HG03460 (cell line): Measurements from ENCODE around the gene HERC2.
"Not testable (repeated sequence)": the region's sequence is repeated elsewhere in the genome, so short reads cannot be mapped to it uniquely, and the experiment has no call there.

Experiments
- ATAC-seq: cut with Tn5 transposase; IDR thresholded peaks from one replicate; pipeline ENCODE4 v1.9.1; 2021; ENCODE audit not compliant: unreplicated experiment

Gene HERC2

DNA sequence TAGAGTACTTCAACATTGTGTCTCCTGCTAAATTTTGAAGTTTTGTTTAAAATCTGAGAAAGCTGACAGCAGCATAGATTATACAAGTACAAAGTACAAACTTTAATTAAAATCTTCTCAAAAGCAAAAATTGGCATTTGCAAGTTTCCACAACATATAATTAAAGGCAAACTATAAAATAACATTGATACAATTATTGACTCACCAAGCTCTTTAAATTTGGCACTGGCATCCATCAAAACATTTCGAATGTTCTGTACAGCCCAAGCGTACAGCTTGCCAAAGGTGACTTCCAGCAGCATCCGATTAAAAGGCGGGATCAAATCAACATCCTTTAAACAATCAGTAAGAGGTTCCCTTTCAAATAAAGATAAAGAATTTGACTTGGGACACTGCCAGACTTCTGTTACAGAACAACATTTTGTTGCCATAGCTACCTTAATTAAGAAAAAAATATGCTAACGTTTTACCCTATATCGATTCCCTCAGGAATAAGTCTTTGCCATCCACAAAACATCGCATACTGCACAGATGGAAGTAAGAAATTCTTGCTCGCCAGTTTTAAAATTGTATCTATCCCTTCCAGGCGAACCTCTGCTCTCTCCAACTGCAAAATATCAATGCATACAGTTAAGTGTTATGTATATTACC is 92.9 kb downstream of the HERC2 start:
- not testable (repeated sequence) for ATAC-seq

DNA sequence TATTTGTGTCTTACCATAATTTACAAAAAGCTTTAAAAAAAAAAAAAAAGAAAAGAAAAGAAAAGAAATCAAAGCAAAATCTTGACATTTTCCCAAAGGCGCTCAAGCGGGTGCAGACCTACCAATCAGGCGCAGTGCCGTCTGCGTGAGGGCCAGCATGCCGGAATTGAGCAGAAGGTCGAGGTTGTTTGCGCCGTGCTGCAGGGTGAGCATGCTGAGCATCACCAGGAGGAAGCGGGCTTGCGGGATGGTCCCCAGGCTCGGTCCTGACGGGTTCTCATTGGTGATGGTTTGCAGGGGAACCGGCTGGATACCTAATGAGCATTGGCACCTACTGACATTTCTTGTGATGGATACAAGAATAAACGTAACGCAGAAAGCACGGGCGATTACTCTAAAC is 93.9 kb downstream of the HERC2 start:
- no peak for ATAC-seq

DNA sequence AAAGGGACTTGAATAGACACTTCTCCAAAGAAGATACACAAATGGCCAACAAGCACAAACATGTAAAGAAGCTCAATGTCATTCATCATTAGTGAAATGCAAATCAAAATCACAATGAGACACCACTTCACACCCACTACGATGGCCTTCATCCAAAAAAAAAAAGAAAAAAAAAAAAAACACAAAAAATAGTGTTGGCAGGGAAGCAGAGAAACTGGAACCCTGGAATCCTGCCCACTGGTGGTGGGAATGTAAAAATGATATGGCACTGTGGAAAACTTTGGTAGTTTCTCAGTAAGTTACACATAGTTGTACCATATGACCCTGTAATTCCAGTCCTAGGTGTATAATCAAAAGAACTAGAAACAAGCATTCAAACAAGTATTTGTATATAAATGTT is 94.7 kb downstream of the HERC2 start:
- not testable (repeated sequence) for ATAC-seq

DNA sequence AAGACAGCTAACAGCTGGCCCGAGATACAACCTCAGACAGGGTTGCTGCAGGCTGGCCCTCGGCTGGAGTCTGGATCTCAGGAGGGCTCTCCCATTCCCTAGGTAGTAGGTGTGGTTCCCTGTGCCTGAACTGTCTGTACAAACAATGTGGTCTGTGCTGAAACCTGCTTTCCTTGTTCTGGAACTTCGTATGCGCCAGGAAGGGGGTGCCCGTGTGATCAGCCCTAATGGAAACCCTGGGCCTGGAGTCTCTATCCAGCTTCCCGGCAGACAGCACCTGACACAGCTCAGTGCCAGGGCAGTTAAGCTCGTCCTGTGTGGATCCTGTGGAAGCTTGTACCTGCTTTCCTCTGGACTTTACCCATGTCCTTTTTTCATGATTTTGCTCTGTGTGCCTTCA is 99.4 kb downstream of the HERC2 start:
- ATAC-seq = not testable (repeated sequence)

DNA sequence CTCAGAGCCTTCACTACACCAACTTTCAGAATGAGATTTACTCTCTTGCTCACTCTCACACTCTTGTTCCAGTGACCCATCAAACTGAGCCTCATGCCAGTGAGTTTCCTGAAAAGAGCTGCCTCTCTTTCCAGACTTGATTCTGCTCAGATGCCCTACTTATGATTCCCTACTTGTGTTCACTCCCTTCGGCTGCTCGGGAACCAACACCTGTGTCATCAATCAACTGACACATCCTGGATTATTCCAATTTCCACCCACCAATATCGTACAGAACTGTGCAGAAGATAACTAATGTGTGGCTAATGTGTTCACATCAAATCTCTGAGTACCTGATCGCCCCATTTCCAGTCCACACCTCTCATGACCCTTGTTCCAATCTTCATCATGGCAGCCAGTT is 100.3 kb downstream of the HERC2 start:
- not testable (repeated sequence) for ATAC-seq

DNA sequence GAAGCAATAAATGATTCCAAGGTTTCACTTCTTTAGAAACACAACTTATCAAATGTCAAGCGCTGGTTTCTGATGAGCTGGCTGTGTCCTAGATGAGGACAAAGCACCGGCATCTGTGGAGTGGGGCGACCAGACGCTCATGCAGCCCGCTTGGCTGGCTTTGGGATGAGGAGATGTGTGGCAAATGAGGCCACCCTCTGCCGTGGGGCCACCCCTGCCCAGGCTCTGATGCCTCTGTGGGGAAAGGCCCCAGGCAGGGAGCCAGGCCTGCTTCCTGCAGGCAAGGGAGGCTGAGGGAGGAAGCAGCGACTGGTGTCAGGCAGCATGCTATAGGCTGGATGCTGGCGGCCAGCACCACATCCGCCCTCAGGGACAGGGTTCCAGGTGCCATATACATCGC is 102.9 kb downstream of the HERC2 start:
- no peak for ATAC-seq

DNA sequence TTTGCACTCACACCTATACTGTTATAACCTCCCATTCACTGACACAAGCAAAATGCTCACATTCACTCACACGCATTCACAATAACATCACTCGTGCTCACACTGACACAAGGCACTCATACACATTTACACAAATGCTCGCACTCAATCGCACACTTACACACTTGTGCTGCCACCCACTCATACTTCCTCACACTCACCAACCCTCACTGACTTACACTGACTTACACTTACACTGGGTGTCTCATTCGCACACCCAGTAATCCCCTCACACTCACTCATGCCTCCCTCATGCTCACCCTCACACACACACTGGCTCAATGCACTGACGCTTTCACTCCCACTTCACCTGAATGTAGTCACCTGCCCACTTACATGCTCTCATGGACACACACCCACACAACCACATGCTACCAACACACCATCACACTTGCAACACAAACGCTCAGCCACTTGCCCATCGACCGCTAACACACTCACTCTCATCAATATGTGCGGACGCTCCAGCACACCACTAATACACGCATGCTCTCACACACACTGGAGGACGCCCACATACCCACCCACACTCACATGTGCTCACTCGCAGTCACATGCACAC is 104.9 kb downstream of the HERC2 start:
- not testable (repeated sequence) for ATAC-seq

DNA sequence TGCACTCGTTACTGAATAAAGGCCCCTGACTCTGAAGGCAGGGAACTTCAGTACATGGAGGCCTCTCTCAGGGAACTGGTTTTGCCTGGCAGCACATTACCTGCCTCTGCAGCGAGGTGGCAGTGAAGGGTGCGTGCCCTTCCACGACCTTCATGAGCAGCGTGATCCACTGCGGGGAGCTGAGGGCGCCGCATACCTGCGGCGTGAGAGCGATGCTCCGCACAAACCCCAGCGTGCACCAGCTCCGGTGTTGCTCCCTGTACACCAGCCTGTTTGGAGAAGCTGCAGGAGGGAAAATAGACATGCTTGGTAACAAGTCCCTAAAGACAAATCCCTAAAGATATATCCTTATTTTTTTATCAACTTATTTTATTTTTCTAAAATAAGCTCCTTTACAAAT is 106.5 kb downstream of the HERC2 start:
- ATAC-seq = not testable (repeated sequence)

DNA sequence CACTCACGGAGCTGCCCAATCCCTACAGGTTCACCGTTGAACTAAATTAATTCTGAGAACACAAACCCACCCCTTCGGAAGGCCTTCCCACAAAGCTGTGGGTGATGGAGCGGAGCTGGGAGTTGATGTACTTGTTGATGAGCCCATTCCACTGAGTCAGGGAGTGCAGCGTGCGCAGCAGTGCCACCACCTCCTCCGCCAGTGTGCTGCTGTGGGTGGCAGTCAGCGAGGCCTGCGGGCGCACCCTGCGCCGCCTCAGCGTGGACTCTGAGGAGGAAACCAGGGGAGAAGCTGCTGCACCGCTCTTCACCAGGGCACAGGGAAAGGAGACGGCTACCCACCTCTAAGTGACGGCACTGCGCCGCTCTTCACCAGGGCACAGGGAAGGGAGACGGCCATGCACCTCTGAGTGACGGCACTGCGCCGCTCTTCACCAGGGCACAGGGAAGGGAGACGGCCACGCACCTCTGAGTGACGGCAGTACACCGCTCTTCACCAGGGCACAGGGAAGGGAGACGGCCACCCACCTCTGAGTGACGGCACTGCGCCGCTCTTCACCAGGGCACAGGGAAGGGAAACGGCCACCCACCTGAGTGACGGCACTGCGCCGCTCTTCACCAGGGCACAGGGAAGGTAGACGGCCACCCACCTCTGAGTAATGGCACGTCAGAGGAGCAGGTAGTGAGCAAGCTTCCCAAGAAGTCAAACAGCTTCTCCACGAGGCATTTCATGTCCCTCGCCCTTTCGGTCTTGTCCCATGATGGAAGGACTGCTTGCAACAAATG is 107.8 kb downstream of the HERC2 start:
- ATAC-seq = not testable (repeated sequence)

DNA sequence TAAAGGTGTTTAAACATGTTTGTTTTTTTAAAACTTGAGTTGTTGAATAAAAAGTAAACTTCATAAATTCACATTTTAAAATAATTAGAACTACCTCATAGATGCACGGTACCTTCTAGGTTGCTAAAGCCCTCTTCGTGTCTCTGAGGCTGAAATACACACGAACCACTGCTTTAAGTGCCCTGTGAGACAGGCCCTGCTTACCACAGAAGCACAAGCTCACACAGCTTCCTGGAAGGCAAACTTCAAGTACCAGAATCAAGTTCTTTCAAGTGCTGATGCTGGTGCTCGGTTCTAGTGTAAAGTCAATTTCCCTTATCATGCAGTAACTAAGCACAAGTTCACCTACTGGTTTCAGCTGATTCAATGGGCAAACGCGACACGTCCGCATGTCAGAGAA is 108.6 kb downstream of the HERC2 start:
- not testable (repeated sequence) for ATAC-seq

DNA sequence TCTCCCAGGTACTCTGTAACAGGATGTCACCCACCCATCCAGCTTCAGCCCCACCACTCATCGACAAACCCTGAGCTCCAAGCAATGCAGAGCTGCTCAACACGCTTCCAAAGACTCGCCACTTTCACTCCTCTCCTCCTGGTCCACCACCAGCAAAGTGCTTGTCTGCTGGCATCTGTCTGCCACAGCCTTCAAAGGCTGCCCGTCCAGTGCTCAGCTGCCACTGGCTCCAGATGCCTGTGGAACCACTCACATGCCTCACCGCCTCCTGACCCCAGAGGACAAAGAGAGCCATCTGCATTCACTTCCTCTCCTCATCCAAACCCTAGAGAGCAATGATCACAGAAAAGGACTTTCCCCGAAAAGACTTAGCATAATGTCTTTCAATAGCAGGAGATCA is 113.4 kb downstream of the HERC2 start:
- ATAC-seq = no peak

DNA sequence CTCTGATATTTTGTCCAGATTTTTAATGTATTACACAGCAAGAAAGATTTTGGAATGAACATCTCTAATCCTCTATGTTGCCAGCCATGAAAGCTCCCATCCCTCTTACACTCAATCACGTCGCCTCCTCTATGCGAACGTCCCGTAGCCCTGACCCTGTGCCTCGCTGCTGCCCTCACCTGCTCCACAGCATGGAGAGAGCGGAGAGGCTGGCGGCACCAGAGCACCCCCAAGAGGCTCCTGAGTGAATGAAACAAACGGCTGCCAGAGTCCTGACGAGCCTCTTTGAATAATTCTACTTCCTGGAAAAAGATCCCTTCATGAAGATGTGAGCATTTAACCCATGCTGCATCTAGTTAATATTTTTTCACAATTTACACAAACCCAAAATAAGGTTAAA is 116.3 kb downstream of the HERC2 start:
- not testable (repeated sequence) for ATAC-seq

DNA sequence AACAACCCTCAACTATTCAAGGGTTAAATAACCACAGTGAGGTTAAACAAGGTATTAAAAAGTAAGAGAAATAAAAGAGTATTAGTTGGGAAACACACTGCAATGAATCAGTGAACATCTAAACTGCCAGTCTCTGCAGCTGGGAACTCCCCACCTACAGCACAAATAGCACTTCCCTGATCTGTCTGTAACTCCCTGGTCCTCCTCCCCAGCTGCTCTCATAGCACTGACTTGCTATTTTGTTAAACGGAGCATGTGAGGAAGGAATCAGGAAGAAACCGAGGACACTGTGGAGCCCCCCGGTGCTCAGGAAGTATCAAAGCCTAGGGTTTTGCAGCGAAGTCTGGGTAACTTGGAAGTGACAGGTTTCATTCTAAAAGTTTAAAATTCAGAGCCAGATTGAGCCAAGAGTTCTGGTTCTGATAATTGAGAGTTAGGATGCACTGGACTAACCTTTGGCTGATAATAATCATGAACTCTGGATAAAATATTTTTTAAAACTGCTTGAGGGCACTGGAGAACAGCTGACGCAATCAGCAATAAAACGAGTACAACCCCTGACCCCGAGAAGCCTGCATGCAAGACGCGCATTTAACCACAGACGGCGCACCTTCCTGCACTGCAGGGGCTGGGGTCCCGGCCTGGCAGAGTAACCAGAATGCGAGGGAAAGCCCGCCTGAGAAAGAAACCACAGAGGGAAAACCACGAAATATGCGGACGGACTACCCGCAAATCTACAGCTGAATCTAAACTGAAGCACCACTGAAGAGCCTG is 118.7 kb downstream of the HERC2 start:
- not testable (repeated sequence) for ATAC-seq

DNA sequence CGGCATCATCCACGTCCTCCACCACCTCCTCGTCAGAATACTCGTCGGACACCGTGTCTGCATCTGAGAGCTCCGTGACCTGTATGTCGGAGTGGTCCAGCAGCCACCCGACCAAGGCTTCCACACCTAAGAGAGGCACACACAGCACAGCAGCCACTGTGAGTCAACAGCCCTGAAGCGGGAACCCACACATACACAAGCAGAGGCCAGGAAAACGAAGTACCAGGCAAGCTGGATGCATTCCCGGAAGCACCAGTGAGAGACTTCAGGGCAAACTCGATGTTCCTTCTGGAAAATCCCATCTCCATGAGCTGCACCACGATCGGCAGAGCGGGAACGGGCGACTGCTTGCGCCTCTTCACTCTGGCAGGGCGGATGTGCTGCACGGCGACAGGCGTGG is 119.9 kb downstream of the HERC2 start:
- not testable (repeated sequence) for ATAC-seq

DNA sequence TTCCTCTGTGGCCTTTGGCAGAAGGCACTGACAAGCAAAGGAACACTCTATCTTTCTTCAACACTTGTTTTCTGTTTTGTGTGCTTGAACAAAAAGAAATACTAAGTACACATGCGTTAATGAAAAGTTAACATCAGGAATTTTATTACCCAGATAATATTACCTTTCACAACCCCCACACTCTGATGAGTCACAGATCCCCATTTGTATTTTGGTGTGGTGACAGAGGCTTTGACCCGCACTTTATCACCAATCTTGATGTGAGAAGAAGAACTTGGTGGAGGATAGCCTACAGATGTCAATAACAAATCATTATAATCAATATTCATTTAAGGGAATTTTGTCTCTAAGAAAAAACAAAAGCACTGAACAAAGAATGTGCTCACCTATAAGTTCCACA is 123.8 kb downstream of the HERC2 start:
- not testable (repeated sequence) for ATAC-seq

DNA sequence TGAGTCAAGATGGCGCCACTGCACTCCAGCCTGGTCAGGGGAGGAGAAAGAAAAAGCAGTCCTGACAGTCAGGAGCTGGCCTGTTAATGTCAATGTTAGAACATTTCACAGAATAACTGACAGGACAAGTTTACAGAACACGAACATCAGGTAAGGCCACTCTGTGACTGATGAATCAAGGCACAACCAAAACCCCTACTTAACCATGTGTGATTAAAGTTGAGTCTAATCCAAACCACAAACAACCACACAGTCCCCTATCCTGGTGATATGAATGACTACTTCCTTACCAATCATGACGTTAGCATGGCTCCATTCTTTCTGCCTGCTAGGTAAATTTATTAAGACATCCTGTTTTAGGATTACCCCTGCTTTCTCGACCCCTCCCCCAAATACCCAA is 124.3 kb downstream of the HERC2 start:
- ATAC-seq = not testable (repeated sequence)

DNA sequence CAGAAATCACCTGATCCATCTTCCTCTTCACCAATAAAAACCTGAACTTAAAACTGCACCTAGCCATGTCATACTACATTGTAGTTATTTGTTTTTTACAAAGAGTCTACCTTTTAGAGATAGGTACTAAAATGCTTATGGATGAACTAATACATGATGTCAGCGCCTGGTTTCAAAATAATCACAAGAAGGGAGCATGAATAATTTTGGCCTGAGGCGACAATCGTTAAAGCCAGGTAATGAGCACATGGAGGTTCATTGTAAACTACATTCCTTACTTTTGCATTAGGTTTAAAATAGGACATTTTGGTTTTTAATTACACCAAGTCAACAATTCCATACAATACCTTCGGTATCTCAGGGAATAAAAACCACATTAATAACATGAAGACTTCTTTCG is 125.4 kb downstream of the HERC2 start:
- not testable (repeated sequence) for ATAC-seq

DNA sequence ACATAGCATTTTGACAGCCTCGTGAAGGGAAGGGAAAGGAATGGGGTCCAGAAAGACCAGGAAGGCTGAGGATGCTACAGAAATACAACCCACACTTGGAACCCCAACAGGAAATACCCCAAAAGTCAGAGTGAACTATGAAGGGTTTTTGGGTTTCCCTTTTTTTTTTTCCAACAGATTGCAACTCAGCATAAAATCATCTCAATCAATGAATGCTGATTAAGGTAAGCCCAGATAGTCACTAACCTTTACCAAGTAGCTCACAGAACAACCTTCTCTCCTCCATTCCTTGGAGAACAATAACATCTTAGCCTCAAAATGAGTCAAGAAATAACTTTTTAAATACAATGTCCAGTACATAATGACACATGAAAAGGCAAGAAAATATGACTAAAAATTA is 129.2 kb downstream of the HERC2 start:
- no peak for ATAC-seq

DNA sequence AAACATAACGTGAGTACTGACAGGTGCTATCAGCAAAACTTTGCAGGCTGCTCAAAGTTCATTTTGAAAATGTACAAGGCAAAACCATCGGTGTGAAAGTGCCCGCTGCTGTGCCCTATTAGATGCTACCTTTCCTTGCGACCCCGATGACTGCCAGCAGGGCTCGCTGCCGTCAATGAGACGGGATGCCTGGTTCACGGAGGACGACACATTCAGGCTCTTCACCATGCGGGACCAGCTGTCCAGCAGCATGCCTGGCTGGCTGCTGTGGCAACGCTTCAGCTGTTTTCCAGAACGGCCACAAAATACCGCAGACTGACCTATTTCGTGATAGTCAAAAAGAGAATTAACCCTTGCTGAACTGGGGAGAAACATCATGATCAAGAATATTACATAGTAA is 130.1 kb downstream of the HERC2 start:
- ATAC-seq = no peak

DNA sequence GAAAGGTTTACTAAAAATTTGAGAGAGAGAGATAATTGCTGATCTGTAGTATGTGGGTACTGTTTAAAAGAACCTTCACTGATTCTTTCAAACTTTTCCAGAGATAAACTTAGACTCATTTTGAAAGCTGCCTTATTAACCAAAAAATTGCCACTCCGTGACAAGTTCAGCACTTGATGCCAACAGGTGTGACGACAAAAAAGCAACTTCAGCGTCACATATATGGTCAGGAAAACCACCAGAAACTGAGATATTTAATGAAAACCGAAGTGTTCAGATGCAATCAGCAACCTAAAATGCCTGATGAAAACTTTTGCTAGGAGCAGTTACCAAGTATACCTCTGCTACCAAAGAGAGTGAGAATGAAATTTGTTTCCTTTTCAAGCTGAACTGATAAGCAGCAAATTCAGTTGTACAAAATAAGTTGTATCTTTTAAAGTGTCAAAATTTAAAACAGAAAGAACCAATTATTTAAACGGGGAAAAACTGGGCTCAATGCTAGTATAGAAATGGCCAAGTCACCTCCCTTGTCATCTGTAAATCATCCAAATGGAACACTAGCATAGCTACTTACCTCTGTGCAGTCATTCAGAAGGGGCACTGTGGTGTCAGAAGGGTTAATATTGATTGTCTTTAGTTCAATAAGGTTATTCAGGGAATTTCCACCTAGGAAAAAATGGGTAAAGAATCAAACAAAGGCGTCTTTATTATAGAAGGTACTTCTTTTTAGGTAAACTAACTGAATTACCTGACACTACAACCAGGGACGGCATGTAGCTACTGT is 131.4 kb downstream of the HERC2 start:
- ATAC-seq = no peak
